ENCODE data around the gene SHOX. TPM values are rescaled to one million over a fixed set of nuclear protein-coding genes. Genes with fewer than 3 reads are reported as not detected.
A peak's percentile ranks its signal among the peaks of the same experiment; 100 is the strongest.

The SHOX gene
- total RNA-seq, 1 donor from 2014 or later: not detected

GRCh38 chrX:631802-632365 is 1.3 kb downstream of the SHOX start:
- peaks cover 76% of the 10 kb centered on the region for H3K27me3 Mint-ChIP-seq (ENCODE audit: insufficient read depth, low read depth)
- Histone ChIP-seq H3K4me2 (no peak overlapping the region), H3K36me3 (no peaks in the 10 kb centered on the region), H3K27me3 (peaks cover 99% of the 10 kb centered on the region), H3K9ac (no peak overlapping the region), H3K27ac (no peak overlapping the region), H3K9me3 (ENCODE audit: low read depth) (no peaks in the 10 kb centered on the region), H3K79me2 (ENCODE audit: low read depth) (no peaks in the 10 kb centered on the region), H4K20me1 (ENCODE audit: low read depth) (peaks cover 81% of the 10 kb centered on the region), H2AFZ (replicated peaks) (no peak overlapping the region), H3K4me3 (no peak overlapping the region), H3K4me1 (peaks cover 10% of the 10 kb centered on the region), H3F3A (ENCODE audit: low read depth) (peaks cover 35% of the 10 kb centered on the region)
- H3K36me3 Mint-ChIP-seq: no peaks in the 10 kb centered on the region
- peak; percentile 21 for DNase-seq (ENCODE audit: low spot score)
- peaks cover 2% of the 10 kb centered on the region for H3K9me3 Mint-ChIP-seq
- no peak for TF ChIP-seq EZH2phosphoT487 (IDR thresholded peaks at IDR 0.05)
- TF ChIP-seq EZH2 (IDR thresholded peaks at IDR 0.05): peak; percentile 53
- no peak overlapping the region for H3K27ac Mint-ChIP-seq
- H3K4me1 Mint-ChIP-seq: peaks cover 3% of the 10 kb centered on the region
- no peak overlapping the region for H3K4me3 Mint-ChIP-seq

DNA sequence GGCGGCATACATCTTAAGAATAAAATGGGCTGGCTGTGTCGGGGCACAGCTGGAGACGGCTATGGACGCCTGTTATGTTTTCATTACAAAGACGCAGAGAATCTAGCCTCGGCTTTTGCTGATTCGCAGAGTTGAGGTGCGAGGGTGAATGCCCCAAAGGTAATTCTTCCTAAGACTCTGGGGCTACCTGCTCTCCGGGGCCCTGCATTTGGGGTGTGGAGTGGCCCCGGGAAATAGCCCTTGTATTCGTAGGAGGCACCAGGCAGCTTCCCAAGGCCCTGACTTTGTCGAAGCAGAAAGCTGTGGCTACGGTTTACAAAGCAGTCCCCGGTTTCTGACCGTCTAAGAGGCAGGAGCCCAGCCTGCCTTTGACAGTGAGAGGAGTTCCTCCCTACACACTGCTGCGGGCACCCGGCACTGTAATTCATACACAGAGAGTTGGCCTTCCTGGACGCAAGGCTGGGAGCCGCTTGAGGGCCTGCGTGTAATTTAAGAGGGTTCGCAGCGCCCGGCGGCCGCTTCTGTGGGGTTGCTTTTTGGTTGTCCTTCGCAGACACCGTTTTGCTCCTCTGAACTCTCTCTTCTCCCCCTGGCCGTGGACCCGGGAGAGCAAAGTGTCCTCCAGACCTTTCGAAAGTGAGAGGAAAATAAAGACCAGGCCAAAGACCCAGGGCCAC is 1.9 kb downstream of the SHOX start:
- H3K9me3 Mint-ChIP-seq: peaks cover 2% of the 10 kb centered on the region
- no peaks in the 10 kb centered on the region for H3K79me2 ChIP-seq (ENCODE audit: low read depth)
- no peaks in the 10 kb centered on the region for H3K36me3 ChIP-seq
- H3K27ac ChIP-seq: no peak overlapping the region
- H3K4me1 ChIP-seq: peaks cover 10% of the 10 kb centered on the region
- H2AFZ ChIP-seq (replicated peaks): no peak overlapping the region
- H3K27ac Mint-ChIP-seq: no peak overlapping the region
- H3K36me3 Mint-ChIP-seq: no peaks in the 10 kb centered on the region
- peak; percentile 59 for DNase-seq (ENCODE audit: low spot score)
- no peak overlapping the region for H3K4me3 Mint-ChIP-seq
- H3K9ac ChIP-seq: no peak overlapping the region
- H3K27me3 Mint-ChIP-seq (ENCODE audit: insufficient read depth, low read depth): peaks cover 76% of the 10 kb centered on the region
- H3F3A ChIP-seq (ENCODE audit: low read depth): peaks cover 29% of the 10 kb centered on the region
- H3K4me1 Mint-ChIP-seq: peaks cover 3% of the 10 kb centered on the region
- no peaks in the 10 kb centered on the region for H3K9me3 ChIP-seq (ENCODE audit: low read depth)
- H4K20me1 ChIP-seq (ENCODE audit: low read depth): peaks cover 81% of the 10 kb centered on the region
- TF ChIP-seq, protein P1, sequence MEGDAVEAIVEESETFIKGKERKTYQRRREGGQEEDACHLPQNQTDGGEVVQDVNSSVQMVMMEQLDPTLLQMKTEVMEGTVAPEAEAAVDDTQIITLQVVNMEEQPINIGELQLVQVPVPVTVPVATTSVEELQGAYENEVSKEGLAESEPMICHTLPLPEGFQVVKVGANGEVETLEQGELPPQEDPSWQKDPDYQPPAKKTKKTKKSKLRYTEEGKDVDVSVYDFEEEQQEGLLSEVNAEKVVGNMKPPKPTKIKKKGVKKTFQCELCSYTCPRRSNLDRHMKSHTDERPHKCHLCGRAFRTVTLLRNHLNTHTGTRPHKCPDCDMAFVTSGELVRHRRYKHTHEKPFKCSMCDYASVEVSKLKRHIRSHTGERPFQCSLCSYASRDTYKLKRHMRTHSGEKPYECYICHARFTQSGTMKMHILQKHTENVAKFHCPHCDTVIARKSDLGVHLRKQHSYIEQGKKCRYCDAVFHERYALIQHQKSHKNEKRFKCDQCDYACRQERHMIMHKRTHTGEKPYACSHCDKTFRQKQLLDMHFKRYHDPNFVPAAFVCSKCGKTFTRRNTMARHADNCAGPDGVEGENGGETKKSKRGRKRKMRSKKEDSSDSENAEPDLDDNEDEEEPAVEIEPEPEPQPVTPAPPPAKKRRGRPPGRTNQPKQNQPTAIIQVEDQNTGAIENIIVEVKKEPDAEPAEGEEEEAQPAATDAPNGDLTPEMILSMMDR (IDR thresholded peaks at IDR 0.05): no peak
- TF ChIP-seq EZH2 (IDR thresholded peaks at IDR 0.05) (peak; percentile 95), EZH2phosphoT487 (IDR thresholded peaks at IDR 0.05) (peak; percentile 85)
- H3K4me3 ChIP-seq: no peak overlapping the region
- H3K27me3 ChIP-seq: peaks cover 99% of the 10 kb centered on the region
- no peak overlapping the region for H3K4me2 ChIP-seq

GRCh38 chrX:633043-633984 is 2.7 kb downstream of the SHOX start:
- Histone ChIP-seq H3K9me3 (ENCODE audit: low read depth) (no peaks in the 10 kb centered on the region), H3K4me3 (no peak overlapping the region), H3K4me2 (no peak overlapping the region), H3F3A (ENCODE audit: low read depth) (peaks cover 25% of the 10 kb centered on the region), H4K20me1 (ENCODE audit: low read depth) (peaks cover 85% of the 10 kb centered on the region), H3K27me3 (peaks cover 99% of the 10 kb centered on the region), H2AFZ (replicated peaks) (no peak overlapping the region), H3K36me3 (no peaks in the 10 kb centered on the region), H3K79me2 (ENCODE audit: low read depth) (no peaks in the 10 kb centered on the region), H3K27ac (no peak overlapping the region), H3K9ac (no peak overlapping the region), H3K4me1 (peaks cover 10% of the 10 kb centered on the region)
- TF ChIP-seq EZH2phosphoT487 (IDR thresholded peaks at IDR 0.05) (no peak), EZH2 (IDR thresholded peaks at IDR 0.05) (no peak)
- TF ChIP-seq, protein P1 (IDR thresholded peaks at IDR 0.05): no peak
- peaks cover 76% of the 10 kb centered on the region for H3K27me3 Mint-ChIP-seq (ENCODE audit: insufficient read depth, low read depth)
- no peak overlapping the region for H3K27ac Mint-ChIP-seq
- H3K4me1 Mint-ChIP-seq: peaks cover 6% of the 10 kb centered on the region
- DNase-seq (ENCODE audit: low spot score): peak; percentile 33
- peaks cover 2% of the 10 kb centered on the region for H3K9me3 Mint-ChIP-seq
- H3K4me3 Mint-ChIP-seq: peak overlapping the region; percentile 11
- no peaks in the 10 kb centered on the region for H3K36me3 Mint-ChIP-seq

Measured in neural progenitor cell (in vitro differentiated cells).